Nephron progenitor cell (in vitro differentiated cells): ENCODE measurements around the gene APCDD1.
A peak's percentile ranks its signal among the peaks of the same experiment; 100 is the strongest.

Source experiments
- DNase-seq: peaks from one replicate; pipeline ENCODE4 v3.0.0; 2021
- H3K27ac Mint-ChIP-seq: 2 replicates; pipeline ENCODE4 v1.8.0; 2021; ENCODE audit warnings: mild to moderate bottlenecking, moderate library complexity, mixed read lengths
- H3K27me3 Mint-ChIP-seq: 2 replicates; pipeline ENCODE4 v1.8.0; 2021; ENCODE audit warnings: mild to moderate bottlenecking, low read depth, mixed read lengths; ENCODE audit not compliant: poor library complexity
- H3K36me3 Mint-ChIP-seq: 2 replicates; pipeline ENCODE4 v1.8.0; 2021; ENCODE audit warnings: low read depth, mixed read lengths
- H3K4me1 Mint-ChIP-seq: 2 replicates; pipeline ENCODE4 v1.8.0; 2021; ENCODE audit warnings: mixed read lengths
- H3K4me3 Mint-ChIP-seq: 2 replicates; pipeline ENCODE4 v1.8.0; 2021; ENCODE audit warnings: mild to moderate bottlenecking, moderate library complexity, mixed read lengths
- H3K9me3 Mint-ChIP-seq: 2 replicates; pipeline ENCODE4 v1.8.0; 2021; ENCODE audit warnings: mild to moderate bottlenecking, moderate library complexity, mixed read lengths
- CTCF ChIP-seq: fragments of 200-600 bp; sonication (generic); IDR thresholded peaks from 2 replicates; pipeline ENCODE4 v1.5.0; 2021; ENCODE audit warnings: antibody characterized with exemption

Gene APCDD1

DNA sequence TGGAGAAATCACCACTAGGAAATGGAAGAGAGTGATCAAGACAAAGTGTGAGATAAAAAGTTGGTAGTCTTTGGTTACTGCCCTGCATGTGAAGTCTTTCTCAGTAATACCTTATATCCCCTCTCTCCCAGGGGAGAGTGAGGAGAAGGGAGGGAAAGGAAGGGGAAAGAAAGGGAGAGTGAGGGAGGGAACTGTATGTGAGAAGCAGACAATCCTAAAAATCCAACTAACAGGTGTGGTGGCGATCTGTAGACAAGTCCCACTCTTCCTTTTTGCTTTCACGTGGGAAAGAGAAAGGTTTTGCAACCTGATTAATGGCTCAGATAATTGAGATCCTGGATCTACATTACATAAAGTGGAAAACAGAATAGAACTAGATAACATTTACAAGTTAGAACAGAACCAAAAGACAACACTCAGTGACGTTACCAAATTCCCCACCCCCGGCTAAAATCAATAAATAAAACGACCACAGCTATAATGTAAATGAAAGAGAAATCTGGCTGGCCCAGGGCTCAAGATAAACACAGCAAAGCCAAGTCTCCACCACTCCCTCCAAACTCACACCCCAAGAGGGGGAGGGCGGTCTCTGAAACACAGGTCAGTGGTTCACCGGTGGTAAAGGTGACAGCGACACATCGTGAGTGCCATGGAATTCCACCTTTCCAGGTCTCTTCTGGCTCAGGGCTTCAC is 10.0 kb upstream of the APCDD1 start:
- Mint-ChIP-seq H3K27ac (no peak overlapping the region), H3K9me3 (no peaks in the 10 kb centered on the region), H3K4me3 (no peak overlapping the region), H3K27me3 (peaks cover 4% of the 10 kb centered on the region), H3K36me3 (no peaks in the 10 kb centered on the region), H3K4me1 (peaks cover 54% of the 10 kb centered on the region)
- no peak for TF ChIP-seq CTCF
- DNase-seq: no peak

GRCh38 chr18:10449396-10449795 is 5.0 kb upstream of the APCDD1 start:
- H3K4me3 Mint-ChIP-seq: no peak overlapping the region

DNA sequence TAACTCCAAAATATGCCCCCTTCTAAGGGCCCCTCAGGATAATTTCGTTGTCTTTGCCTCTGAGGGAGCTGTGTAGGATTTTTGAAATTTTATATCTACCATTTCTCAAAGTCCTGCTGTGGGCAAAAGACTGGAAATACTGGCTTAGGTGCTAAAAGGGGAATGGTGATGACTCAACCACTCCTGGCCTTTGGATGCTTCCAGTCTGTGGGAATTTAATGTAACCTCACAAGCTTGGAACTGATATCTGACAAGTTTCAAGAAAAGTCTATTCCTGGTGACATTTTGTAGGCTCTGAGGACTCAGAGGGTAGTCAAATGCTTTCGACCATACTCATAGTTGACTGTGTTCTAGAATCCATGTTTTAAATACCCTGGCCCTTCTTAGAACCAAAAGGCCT is 3.4 kb upstream of the APCDD1 start:
- H3K36me3 Mint-ChIP-seq: no peaks in the 10 kb centered on the region
- no peaks in the 10 kb centered on the region for H3K9me3 Mint-ChIP-seq
- no peak for TF ChIP-seq CTCF
- H3K27ac Mint-ChIP-seq: no peak overlapping the region
- no peaks in the 10 kb centered on the region for H3K27me3 Mint-ChIP-seq
- H3K4me1 Mint-ChIP-seq: peaks cover 42% of the 10 kb centered on the region
- H3K4me3 Mint-ChIP-seq: no peak overlapping the region
- DNase-seq: no peak

More at GRCh38 chr18:10449396-10449795, 5.0 kb upstream of the APCDD1 start:
- no peaks in the 10 kb centered on the region for H3K36me3 Mint-ChIP-seq
- peaks cover 43% of the 10 kb centered on the region for H3K4me1 Mint-ChIP-seq
- no peaks in the 10 kb centered on the region for H3K9me3 Mint-ChIP-seq
- no peak overlapping the region for H3K27ac Mint-ChIP-seq
- peaks cover 4% of the 10 kb centered on the region for H3K27me3 Mint-ChIP-seq
- TF ChIP-seq CTCF: no peak
- DNase-seq: no peak

- H3K4me3 Mint-ChIP-seq: peak overlapping the region; percentile 67
- peak overlapping the region; percentile 59 for H3K27ac Mint-ChIP-seq
- peaks cover 60% of the 10 kb centered on the region for H3K4me1 Mint-ChIP-seq
- no peak for TF ChIP-seq CTCF
- DNase-seq: no peak
- no peaks in the 10 kb centered on the region for H3K27me3 Mint-ChIP-seq
- H3K9me3 Mint-ChIP-seq: no peaks in the 10 kb centered on the region
- H3K36me3 Mint-ChIP-seq: no peaks in the 10 kb centered on the region
These were observed 1.1 kb upstream of the APCDD1 start for GRCh38 chr18:10453261-10453805.

GRCh38 chr18:10454681-10455557 is 484 bp downstream of the APCDD1 start:
- Mint-ChIP-seq H3K9me3 (no peaks in the 10 kb centered on the region), H3K4me1 (peaks cover 60% of the 10 kb centered on the region), H3K4me3 (peak overlapping the region; percentile 93), H3K36me3 (no peaks in the 10 kb centered on the region), H3K27ac (peak overlapping the region; percentile 93), H3K27me3 (no peaks in the 10 kb centered on the region)
- DNase-seq: peak; percentile 58
- TF ChIP-seq CTCF: no peak
